22Rv1 (cell line): ENCODE results near the gene OR5V1.

Experiments used
- ZFX ChIP-seq: fragments of 450-650 bp; IDR thresholded peaks from 2 replicates; pipeline ENCODE4 v1.6.1; 2017; ENCODE audit warnings: antibody characterized with exemption, borderline replicate concordance
- TF ChIP-seq, protein P1 (sequence below): fragments of 450-650 bp; IDR thresholded peaks from 2 replicates; pipeline ENCODE4 v1.5.1; 2017; ENCODE audit warnings: mild to moderate bottlenecking

DNA sequence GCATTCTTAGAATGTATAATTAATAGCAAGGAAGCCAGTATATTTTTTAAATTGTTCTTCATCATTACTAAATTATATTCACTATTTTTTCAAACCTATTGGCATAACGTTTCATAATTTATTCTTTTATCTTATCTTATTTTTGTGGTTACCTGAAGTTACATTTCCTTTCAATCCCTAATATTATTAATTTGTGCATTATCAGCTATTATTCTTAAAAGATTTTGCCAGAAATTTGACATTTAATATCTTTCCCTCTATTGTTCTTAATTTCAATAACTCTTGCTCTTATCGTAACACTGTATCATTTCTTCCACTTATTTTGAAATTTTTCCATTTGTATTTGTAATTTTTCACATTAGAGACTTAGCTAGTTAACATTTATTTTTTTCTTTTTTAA is 48.7 kb downstream of the OR5V1 start:
- TF ChIP-seq, protein P1, sequence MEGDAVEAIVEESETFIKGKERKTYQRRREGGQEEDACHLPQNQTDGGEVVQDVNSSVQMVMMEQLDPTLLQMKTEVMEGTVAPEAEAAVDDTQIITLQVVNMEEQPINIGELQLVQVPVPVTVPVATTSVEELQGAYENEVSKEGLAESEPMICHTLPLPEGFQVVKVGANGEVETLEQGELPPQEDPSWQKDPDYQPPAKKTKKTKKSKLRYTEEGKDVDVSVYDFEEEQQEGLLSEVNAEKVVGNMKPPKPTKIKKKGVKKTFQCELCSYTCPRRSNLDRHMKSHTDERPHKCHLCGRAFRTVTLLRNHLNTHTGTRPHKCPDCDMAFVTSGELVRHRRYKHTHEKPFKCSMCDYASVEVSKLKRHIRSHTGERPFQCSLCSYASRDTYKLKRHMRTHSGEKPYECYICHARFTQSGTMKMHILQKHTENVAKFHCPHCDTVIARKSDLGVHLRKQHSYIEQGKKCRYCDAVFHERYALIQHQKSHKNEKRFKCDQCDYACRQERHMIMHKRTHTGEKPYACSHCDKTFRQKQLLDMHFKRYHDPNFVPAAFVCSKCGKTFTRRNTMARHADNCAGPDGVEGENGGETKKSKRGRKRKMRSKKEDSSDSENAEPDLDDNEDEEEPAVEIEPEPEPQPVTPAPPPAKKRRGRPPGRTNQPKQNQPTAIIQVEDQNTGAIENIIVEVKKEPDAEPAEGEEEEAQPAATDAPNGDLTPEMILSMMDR, result no peak
- no peak for TF ChIP-seq ZFX
